ENCODE measurements around the gene ACADS. TPM values are rescaled to one million over a fixed set of nuclear protein-coding genes. Genes with fewer than 3 reads are reported as not detected.

The ACADS gene
- total RNA-seq, 6 experiments from 2014 or later, result 94.1 to 172 (median 156) TPM

DNA sequence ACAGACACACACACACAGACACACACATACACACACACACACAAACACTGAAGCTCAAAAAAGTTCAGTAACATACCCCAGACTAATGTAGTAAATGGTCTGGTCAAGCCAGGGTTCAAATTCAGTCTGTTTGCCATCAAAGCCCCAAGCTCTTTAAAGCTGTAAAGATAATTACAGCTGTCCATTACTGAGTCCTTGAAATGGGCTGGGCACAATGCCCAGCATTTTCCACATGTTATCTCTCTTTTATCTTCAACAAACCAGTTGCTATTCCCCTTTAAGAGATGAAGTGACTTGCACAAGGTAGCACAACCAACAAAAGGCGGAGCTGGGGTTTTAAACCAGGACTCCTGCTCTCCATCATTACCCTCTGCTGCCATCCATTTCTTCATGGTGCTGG, 23.0 kb upstream of the ACADS start:
- 100% methylated on average over 1 of the region's 1 CpG for WGBS (ENCODE audit: insufficient coverage, low coverage, low lambda C conversion rate, missing lambda C conversion rate)
- no peaks in the 10 kb centered on the region for H3K27me3 ChIP-seq
- H3K4me1 ChIP-seq, result peaks cover 0 to 12% (median 0%) of the 10 kb centered on the region in 4 donors
- peaks cover 0 to 39% (median 20%) of the 10 kb centered on the region in 4 donors for H3K36me3 ChIP-seq
- intact Hi-C loops (cut with DNase I), result no loop called here
- H3K9me3 ChIP-seq, result no peaks in the 10 kb centered on the region
- ATAC-seq (peak in 3 of 4 donors; percentile 11 to 36 (median 16)), DNase-seq (no peak)
- TF ChIP-seq CTCF (IDR thresholded peaks at IDR 0.05) (no peak), POLR2A (IDR thresholded peaks at IDR 0.05) (no peak)
- no peak overlapping the region for H3K4me3 ChIP-seq
- H3K27ac ChIP-seq, result no peak overlapping the region

GRCh38 chr12:120703311-120703942, 22.2 kb upstream of the ACADS start:
- H3K9me3 ChIP-seq, result no peaks in the 10 kb centered on the region
- ATAC-seq (peak in 1 of 4 donors; percentile 12), DNase-seq (no peak)
- no peak for TF ChIP-seq POLR2A (IDR thresholded peaks at IDR 0.05)
- no peak for TF ChIP-seq CTCF (IDR thresholded peaks at IDR 0.05)
- H3K4me3 ChIP-seq, result no peak overlapping the region
- H3K27ac ChIP-seq, result no peak overlapping the region
- 86% methylated on average over 5 of the region's 11 CpGs for WGBS (ENCODE audit: insufficient coverage, low coverage, low lambda C conversion rate, missing lambda C conversion rate)
- peaks cover 0 to 12% (median 0%) of the 10 kb centered on the region in 4 donors for H3K4me1 ChIP-seq
- intact Hi-C loops (cut with DNase I), result no loop called here
- no peaks in the 10 kb centered on the region for H3K27me3 ChIP-seq
- H3K36me3 ChIP-seq, result peaks cover 0 to 31% (median 15%) of the 10 kb centered on the region in 4 donors

DNA sequence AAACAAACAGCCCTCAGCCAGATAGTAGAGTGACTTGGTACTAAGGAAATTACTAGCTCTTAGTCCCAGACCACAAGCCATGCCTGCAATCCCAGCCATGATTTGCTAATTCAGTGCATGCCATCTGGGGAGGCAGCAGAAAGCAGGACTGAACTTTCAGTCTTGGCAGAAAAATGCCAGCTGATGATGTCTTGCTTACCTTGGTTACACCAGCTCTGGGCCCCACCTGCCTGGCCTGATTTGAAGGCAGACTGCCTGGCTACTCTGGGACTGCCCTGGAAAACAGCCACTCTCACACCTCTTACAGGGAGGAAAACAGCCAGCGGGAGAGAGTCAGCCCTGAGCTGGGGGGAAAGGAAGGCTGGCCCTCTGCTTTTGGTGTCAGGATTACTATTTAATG, 20.0 kb upstream of the ACADS start:
- no peaks in the 10 kb centered on the region for H3K9me3 ChIP-seq
- 50% methylated on average over 1 of the region's 1 CpG for WGBS (ENCODE audit: insufficient coverage, low coverage, low lambda C conversion rate, missing lambda C conversion rate)
- H3K36me3 ChIP-seq, result peaks cover 0 to 10% (median 2%) of the 10 kb centered on the region in 4 donors
- peaks cover 0 to 16% (median 0%) of the 10 kb centered on the region in 4 donors for H3K4me1 ChIP-seq
- TF ChIP-seq POLR2A (IDR thresholded peaks at IDR 0.05) (no peak), CTCF (IDR thresholded peaks at IDR 0.05) (no peak)
- ATAC-seq (peak in 3 of 4 donors; percentile 49 to 85 (median 73)), DNase-seq (peak; percentile 65 to 91 (median 88))
- intact Hi-C loops (cut with DNase I), result no loop called here
- peak overlapping the region in 1 of 3 donors; percentile 46 for H3K27ac ChIP-seq
- no peaks in the 10 kb centered on the region for H3K27me3 ChIP-seq
- no peak overlapping the region for H3K4me3 ChIP-seq

DNA sequence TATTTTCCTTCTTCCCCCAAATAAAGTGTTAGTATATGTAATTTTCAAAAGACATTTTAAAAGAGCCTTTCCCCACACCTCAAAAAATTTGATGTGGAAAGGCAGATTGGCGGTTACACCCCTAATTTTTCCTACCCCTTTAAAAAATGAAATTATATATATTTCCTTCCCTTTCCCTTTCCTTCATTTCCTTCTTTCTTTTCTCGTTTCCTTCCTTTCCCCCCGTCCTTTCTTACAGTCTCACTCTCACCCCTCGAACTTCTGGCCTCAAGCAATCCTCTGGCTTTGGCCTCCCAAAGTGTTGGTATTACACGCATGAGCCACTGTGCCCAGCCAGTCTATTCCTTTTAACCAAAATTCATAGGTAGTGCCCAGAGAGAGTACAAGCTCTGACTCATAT, 19.6 kb upstream of the ACADS start:
- Histone ChIP-seq H3K27me3 (no peaks in the 10 kb centered on the region), H3K4me1 (peaks cover 0 to 18% (median under 1%) of the 10 kb centered on the region in 4 donors), H3K9me3 (no peaks in the 10 kb centered on the region), H3K4me3 (no peak overlapping the region), H3K27ac (peak overlapping the region in 1 of 3 donors; percentile 46), H3K36me3 (peaks cover 0 to 6% (median 0%) of the 10 kb centered on the region in 4 donors)
- intact Hi-C loops (cut with DNase I), result no loop called here
- no peak for TF ChIP-seq CTCF (IDR thresholded peaks at IDR 0.05)
- no peak for TF ChIP-seq POLR2A (IDR thresholded peaks at IDR 0.05)
- ATAC-seq (peak in 1 of 4 donors; percentile 5), DNase-seq (no peak)
- 80% methylated on average over 3 of the region's 5 CpGs for WGBS (ENCODE audit: insufficient coverage, low coverage, low lambda C conversion rate, missing lambda C conversion rate)
